OCI-LY3 (cell line): ENCODE measurements around the gene ZBTB9.

ENCODE experiments used
- H2AFZ ChIP-seq: fragments of 200-600, 300-600 bp; shearing (Covaris generic); 2 replicates; pipeline ENCODE4 v1.6.0; 2014; ENCODE audit warnings: antibody characterized with exemption, low read depth, low read length
- H3K27ac ChIP-seq: fragments of 200-600, 300-600 bp; sonication (generic); 2 replicates; pipeline ENCODE4 v1.5.1; 2014; ENCODE audit warnings: mild to moderate bottlenecking, low read length, moderate library complexity, mixed read lengths
- H3K27me3 ChIP-seq: fragments of 200-600, 300-600 bp; sonication (generic); 2 replicates; pipeline ENCODE4 v1.6.1; 2014; ENCODE audit warnings: low read depth, low read length, mixed read lengths
- H3K36me3 ChIP-seq: fragments of 200-600, 300-600 bp; sonication (generic); replicated peaks from 2 replicates; pipeline ENCODE3; 2014; ENCODE audit warnings: low read depth, low read length, mixed read lengths
- H3K4me1 ChIP-seq: fragments of 300-600, 200-600 bp; sonication (generic); 2 replicates; pipeline ENCODE4 v1.6.1; 2014; ENCODE audit warnings: low read length, mixed read lengths
- H3K4me2 ChIP-seq: fragments of 200-600, 300-600 bp; sonication (generic); 2 replicates; pipeline ENCODE4 v1.6.1; 2014; ENCODE audit warnings: low read length, mixed read lengths
- H3K4me3 ChIP-seq: fragments of 300-600, 200-600 bp; sonication (generic); 2 replicates; pipeline ENCODE4 v1.5.1; 2014; ENCODE audit warnings: antibody characterized with exemption, mild to moderate bottlenecking, low read length, moderate library complexity
- H3K79me2 ChIP-seq: fragments of 300-600, 200-600 bp; shearing (Covaris generic); 2 replicates; pipeline ENCODE4 v1.6.1; 2014; ENCODE audit warnings: mild to moderate bottlenecking, low read length, mixed read lengths
- H3K9ac ChIP-seq: fragments of 300-600, 200-600 bp; shearing (Covaris generic); 2 replicates; pipeline ENCODE4 v1.6.0; 2014; ENCODE audit warnings: mild to moderate bottlenecking, low read length, moderate library complexity
- H3K9me3 ChIP-seq: fragments of 200-600, 300-600 bp; shearing (Covaris generic); 2 replicates; pipeline ENCODE4 v1.6.1; 2014; ENCODE audit warnings: low read length, mixed read lengths; ENCODE audit not compliant: insufficient read depth
- H4K20me1 ChIP-seq: fragments of 200-600, 300-600 bp; sonication (generic); 2 replicates; pipeline ENCODE4 v1.6.1; 2016; ENCODE audit warnings: low read length, mixed read lengths; ENCODE audit not compliant: insufficient read depth
- CTCF ChIP-seq: fragments of 200-600, 300-600 bp; sonication (generic); IDR thresholded peaks from 2 replicates; pipeline ENCODE4 v1.5.1; 2014; ENCODE audit warnings: antibody characterized with exemption, low read length, low read depth
- EZH2phosphoT487 ChIP-seq: fragments of 200-600 bp; shearing (Covaris generic); IDR thresholded peaks from 2 replicates; pipeline ENCODE4 v1.6.1; 2018; ENCODE audit warnings: antibody characterized with exemption, mixed run types, low read depth

The ZBTB9 gene

GRCh38 chr6:33411632-33412005 lies 42.8 kb upstream of the ZBTB9 start:
- Histone ChIP-seq H3K4me1 (peaks cover 28% of the 10 kb centered on the region), H3K36me3 (peaks cover 26% of the 10 kb centered on the region), H3K79me2 (peaks cover 8% of the 10 kb centered on the region; the same call in 1 of the 2 replicates), H4K20me1 (no peaks in the 10 kb centered on the region), H3K27me3 (no peaks in the 10 kb centered on the region), H3K9me3 (no peaks in the 10 kb centered on the region), H3K9ac (peak overlapping the region; percentile 78), H3K4me3 (peak overlapping the region; percentile 92), H3K4me2 (peak overlapping the region; percentile 88), H2AFZ (no peak overlapping the region), H3K27ac (no peak overlapping the region)
- TF ChIP-seq EZH2phosphoT487 (no peak), CTCF (no peak)

GRCh38 chr6:33412140-33413009 lies 42.0 kb upstream of the ZBTB9 start:
- Histone ChIP-seq H3K9ac (no peak overlapping the region), H3K27me3 (no peaks in the 10 kb centered on the region), H3K4me3 (no peak overlapping the region), H3K4me2 (no peak overlapping the region), H3K9me3 (no peaks in the 10 kb centered on the region), H3K4me1 (peaks cover 36% of the 10 kb centered on the region), H3K36me3 (peaks cover 22% of the 10 kb centered on the region), H2AFZ (no peak overlapping the region), H4K20me1 (no peaks in the 10 kb centered on the region), H3K79me2 (peaks cover 15% of the 10 kb centered on the region), H3K27ac (no peak overlapping the region)
- TF ChIP-seq EZH2phosphoT487 = no peak
- TF ChIP-seq CTCF = no peak

DNA sequence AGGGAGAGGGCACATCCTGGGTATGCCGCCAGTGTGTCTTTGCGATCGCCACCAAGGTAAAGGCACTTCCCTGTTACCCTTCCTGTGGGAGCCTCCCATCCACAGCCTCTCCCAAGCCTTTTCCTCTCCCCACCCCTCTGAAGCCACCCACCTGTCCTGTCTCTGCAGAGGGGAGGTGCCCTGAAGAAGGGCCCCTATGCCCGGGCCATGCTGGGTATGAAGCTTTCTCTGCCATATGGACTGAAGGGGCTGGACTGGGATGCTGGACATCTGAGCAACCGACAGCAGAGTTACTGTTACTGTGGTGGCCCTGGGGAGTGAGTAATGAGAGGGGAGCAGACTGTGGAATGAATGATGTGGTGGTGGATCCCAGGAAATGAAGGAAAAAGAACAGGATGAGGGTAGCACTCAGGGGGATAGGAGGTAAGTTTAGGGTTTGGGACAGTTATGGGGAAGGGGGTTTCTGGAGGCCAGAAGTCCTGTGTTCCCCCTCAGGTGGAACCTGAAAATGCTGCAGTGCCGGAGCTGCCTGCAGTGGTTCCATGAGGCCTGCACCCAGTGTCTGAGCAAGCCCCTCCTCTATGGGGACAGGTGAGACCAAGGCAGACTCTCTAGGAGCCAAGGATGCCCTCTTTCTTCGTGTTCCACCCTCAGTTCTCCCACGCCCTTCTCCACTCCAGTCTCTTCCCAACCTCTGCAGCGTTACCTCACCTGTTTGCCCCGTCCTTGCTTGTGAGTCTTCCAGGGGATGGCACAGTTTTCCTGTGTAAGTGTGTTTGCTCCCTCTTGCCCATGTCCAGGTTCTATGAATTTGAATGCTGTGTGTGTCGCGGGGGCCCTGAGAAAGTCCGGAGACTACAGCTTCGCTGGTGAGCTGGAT lies 40.9 kb upstream of the ZBTB9 start:
- H3K27me3 ChIP-seq = no peaks in the 10 kb centered on the region
- H3K27ac ChIP-seq = no peak overlapping the region
- H3K9ac ChIP-seq = no peak overlapping the region
- H3K4me1 ChIP-seq = peaks cover 40% of the 10 kb centered on the region
- no peak overlapping the region for H3K4me3 ChIP-seq
- peaks cover 19% of the 10 kb centered on the region for H3K79me2 ChIP-seq
- H3K9me3 ChIP-seq = no peaks in the 10 kb centered on the region
- H4K20me1 ChIP-seq = no peaks in the 10 kb centered on the region
- TF ChIP-seq EZH2phosphoT487 (no peak), CTCF (no peak)
- no peak overlapping the region for H2AFZ ChIP-seq
- no peak overlapping the region for H3K4me2 ChIP-seq
- peaks cover 12% of the 10 kb centered on the region for H3K36me3 ChIP-seq
